NCI-H446 (cell line): ENCODE measurements around the gene EFNA2.
A peak's percentile ranks its signal among the peaks of the same experiment; 100 is the strongest.

ENCODE experiments used
- DNase-seq, 2 experiments: peaks; one replicate each; lab custom pipeline; 2025; lab: John Stamatoyannopoulos, UW

The EFNA2 gene

DNA sequence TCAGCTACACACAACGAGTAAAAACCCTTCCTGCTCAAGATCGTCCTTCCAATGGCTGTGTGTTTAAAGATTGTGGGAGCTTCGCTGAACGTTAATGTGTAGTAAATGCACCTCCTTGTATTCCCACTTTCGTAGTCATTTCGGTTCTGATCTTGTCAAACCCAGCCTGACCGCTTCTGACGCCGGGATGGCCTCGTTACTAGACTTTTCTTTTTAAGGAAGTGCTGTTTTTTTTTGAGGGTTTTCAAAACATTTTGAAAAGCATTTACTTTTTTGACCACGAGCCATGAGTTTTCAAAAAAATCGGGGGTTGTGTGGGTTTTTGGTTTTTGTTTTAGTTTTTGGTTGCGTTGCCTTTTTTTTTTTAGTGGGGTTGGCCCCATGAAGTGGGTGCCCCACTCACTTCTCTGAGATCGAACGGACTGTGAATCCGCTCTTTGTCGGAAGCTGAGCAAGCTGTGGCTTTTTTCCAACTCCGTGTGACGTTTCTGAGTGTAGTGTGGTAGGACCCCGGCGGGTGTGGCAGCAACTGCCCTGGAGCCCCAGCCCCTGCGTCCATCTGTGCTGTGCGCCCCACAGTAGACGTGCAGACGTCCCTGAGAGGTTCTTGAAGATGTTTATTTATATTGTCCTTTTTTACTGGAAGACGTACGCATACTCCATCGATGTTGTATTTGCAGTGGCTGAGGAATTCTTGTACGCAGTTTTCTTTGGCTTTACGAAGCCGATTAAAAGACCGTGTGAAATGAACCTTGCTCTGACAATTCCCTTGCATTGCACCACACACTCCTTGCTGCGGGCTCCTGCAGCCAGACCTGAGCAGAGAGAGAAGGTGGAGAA lies 13.0 kb upstream of the EFNA2 start:
- no peak for DNase-seq

DNA sequence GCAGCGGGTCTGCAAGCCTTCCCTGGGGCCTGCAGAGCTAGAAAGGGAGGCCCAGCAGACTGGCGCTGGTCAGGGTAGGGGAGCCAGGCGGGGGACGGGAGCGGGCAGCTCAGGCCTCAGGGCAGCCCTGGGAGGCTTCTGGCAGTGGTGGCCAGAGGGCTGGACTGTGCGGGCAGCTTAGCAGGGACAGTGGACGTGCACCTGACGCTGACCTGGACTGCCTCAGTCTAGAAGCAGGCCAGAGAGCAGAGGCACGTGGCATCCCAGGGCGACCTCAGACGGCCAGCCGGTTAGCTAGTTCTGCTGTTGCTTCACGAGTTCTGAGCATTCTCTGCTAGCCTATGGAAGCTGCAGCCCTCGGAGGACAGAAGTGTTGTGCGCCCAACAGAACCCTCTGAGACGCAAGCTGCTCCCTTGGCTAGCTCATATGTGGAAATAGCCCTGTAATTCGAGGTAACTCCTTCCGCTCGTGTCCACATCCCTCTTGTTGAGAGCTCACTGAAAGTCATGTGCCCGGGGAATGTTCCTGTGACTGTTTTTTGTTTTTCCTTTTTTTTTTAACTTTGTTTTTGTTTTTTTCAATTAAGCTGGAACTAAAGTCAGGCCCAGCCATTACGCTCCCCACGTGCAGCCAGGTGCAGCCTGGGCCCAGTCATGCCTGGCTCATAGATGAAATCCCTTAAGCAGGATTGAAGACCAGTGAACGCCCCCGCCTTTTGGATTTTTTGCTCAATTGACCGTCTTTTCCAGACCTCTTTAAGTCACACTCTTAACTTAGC lies 12.2 kb upstream of the EFNA2 start:
- DNase-seq, result no peak

DNA sequence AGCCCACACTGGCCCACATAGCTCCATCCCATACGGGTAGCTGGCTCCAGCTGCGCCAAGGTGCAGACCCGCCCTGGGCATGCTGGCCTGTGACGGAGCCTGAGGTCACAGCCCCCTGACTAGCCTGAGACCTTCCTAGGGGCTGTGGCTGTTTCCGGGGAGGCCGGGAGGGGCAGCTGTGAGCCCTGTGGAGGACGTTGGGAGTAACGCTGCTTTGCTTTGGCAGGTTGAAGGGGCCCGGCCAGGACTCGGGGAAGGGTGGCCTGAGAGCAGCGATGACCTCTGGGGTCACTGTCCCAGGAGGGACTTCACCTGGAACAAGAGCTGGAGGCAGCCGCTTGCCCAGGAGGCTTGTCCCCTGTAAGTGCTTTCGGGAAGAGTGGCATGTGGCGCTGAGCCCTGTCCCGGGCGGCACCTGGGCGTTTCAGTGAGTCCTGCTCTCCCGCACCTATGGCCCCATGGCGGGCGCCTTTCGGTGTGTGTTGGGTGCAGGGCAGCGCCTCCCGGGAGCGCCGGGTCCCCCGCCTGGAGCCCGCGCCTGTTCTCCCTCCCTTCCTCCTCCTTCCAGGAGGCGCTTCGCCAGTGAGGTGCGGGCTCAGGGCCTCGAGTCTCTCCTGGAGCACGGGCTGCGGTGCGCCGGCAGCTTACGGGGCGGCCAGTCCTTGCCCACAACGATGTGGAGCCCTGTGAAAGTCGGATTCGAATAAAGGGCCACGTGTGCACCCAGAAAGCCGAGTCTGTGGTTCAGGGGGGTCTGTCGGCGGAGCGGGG lies 11.4 kb upstream of the EFNA2 start:
- DNase-seq, result no peak

DNA sequence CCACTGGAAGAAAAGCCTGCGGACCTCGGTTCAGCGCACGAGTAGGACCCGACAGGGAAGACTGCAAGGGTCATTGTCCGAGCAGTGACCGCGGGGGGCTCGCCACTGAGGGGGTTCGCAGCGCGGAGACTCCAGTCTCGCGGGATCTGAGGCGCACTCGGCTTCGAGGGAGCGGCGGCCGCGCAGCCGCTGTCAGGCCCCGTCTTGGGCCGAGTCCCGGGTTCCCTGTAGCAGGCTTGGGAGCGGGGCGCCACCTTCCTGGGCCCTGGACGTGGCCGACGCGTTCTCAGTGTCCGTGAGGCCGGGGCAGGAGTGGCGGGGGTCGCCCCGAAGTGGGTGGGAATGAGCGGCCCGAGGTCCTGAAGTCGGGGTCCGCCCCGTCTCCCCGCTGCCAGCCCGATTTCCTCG lies 10.8 kb upstream of the EFNA2 start:
- DNase-seq, result peak in 1 of 2 experiments; percentile 60

DNA sequence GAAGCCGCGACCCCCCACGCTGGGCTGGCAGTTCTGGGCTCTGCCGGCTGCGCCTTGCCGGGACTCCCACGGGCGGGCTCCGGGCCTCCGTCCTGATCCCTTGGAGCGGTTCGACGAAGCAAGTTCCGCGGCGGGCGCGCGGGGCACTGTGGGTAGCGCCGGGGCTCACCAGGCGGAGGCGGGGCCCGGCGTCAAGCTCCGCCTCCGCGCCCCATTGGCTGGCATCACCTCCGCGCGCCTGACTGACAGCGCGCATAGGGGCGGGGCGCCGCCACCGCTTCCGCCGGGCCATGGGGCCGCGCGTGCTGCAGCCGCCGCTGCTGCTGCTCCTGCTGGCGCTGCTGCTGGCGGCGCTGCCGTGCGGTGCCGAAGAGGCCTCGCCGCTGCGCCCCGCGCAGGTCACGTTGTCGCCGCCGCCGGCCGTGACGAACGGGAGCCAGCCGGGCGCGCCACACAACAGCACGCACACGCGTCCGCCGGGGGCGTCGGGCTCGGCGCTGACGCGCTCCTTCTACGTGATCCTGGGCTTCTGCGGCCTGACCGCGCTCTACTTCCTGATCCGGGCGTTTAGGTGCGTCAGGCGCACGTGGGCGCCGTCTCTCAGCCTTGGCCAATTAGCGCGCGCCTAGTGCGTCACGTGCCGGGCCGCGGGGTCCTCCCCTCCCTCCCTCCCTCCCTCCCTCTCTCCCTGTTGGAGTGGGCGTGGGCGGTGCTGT lies 10.3 kb upstream of the EFNA2 start, which contains the start of gene FAM174C:
Gene FAM174C, plus strand, starts transcription at position 271 of the 716 bp plus-strand sequence. Its CDS starts 20 bp downstream, at position 291.
- peak; percentile 97 to 99 for DNase-seq

DNA sequence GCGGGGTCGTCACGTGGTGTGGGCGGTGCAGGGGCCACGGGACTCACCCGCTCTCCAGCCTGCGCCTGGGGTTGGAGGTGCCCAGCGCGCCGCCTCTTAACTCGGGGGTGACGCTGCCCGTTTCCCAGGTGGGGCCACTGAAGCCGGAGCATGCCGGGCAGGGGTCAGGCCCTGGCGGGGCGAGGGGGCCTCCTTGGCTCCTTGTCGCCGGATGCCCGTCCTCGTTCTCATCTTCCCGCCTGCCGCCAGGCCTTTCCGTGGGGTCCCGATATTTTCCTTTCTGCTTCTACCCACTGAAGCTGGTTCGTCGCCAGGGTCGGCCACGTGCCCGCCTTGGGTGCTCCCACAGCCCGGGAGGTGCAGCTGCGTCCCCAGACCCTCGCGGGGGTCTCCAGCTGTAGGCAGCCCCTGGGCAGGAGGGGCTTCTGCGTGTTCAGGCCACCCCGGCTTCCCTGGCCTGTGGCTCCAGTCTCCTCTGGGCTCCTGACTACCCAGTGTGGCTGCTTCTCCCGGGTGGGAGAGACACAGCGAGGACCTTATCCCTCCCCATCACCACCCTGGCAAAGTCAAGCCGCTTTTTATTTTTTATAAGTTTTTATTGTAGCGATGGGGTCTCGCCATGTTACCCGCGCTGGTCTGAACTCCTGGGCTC lies 9.6 kb upstream of the EFNA2 start:
- DNase-seq, result no peak

DNA sequence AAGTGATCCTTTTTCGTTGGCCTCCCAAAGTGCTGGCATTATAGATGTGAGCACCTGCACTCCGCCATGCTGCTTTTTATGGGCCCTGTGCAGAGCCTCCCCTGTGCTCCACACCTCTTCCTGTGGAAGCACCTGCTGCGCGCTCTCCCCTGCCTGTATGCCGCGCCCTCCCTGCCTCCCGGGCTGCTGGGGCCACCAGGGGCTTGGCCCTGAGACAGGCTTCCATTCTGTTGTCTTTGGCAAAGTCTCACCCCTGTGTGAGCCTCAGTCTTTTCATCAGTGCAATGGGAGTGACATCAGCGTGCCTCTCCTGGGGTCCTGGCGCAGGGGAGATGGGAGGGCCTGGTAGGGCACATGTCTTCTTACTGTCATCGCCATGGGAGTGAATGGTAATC lies 9.0 kb upstream of the EFNA2 start:
- DNase-seq, result no peak

DNA sequence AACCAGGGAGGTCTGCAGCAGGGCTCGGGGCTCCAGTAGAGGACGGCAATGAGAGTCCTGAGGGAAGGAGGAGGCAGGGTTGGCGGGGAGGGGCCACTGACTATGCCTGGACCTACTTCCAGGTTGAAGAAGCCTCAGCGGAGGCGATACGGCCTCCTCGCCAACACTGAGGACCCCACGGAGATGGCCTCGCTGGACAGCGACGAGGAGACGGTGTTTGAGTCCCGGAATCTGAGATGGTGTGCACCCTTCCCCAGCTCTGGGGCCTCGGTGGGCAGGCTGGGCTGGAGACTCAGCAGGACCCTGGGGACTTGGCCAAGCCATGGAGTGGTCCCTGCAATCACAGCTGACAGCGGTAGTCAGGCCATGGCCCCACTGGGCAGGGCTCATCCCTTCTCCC lies 8.6 kb upstream of the EFNA2 start:
- DNase-seq, result no peak

DNA sequence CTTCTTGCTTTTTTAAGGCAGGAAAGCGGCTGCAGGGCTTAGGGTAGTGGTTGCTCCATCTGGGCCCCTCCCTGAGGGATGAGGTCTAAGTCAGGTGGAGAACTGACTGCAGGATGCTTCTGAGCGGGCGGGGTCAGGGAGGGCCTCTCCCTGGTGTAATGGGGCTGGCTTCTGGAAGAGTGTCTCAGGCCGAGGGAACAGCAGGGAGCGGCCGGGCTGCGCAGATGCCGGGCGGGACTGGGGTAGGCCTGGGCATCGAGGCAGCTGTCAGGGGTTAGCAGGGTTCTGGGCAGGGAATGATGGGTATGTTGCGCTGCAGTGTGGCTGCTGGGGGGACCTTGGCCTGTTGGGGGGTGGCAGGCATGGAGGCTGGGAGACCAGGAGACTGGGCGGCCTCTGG lies 7.6 kb upstream of the EFNA2 start:
- no peak for DNase-seq

DNA sequence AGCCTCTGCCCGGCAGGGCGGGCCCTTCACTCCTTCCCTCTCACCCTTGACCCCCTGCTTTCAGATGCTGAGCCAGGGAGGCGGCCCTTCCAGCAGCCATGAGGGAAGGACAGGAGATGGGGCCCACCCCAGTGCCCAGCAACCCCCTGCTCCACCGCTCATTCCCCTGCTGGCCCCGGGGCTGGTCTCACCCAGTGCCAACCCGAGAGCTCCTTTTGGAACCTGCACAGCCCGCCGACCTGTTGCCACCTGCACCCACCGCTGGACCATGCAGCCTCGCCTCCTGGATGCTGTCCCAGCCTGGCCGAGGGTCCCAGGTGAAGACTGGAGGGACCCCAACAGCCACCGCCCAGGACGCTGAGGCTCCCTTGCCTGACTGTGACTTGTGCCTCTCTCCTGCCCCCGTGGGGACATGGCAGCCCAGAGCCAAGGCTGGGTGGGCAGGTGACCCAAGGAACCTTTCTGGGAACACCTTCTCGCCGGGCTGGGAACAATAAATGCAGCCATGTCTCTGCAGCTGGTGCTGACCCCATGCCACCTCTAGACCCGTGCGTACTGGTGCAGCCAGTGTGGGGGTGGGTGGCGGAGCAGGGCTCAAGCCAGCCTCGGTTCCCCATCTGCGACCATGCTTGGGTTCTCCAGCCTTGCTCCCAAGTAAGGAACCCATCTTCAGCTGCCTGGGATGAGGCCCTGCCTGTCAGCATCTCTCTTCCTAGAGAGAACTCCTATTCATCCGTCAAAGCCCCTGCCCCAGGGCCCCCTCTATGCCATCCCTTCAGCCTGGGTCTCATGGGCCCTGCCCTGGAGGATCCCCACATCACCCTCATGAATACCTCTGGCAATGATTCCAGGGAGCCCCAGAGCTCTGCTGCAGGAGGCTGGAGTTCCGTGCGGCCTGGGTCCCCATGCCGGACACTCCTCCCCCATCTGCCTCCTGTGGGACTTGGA lies 6.7 kb upstream of the EFNA2 start:
- no peak for DNase-seq

DNA sequence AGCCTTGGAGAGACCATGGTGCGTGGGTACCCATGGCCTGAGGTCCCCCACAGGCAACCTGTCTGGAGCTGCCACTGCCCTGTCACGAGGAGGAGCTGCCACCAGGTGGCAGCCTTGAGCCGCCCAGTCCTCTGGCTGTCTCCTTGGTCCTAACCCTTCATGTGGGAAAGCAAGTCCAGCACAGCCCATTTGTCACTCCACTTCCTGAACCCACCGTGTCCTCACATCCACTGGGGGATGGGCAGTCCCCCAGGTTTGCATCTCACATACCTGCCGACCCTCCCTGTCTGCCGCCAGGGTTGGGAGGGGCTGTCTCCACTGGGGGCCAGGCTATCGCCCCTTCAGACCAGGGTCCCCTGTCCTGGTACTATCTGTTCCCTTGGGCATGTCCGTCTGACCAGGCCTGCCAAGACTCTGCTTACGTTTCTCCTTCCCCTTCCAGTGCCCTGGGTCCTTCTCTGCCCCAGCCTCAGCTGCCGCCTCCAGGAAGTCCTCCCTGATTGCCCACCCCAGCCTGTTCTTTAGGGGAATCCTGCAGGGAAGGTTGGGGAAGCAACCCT lies 5.8 kb upstream of the EFNA2 start:
- peak; percentile 87 to 89 for DNase-seq

DNA sequence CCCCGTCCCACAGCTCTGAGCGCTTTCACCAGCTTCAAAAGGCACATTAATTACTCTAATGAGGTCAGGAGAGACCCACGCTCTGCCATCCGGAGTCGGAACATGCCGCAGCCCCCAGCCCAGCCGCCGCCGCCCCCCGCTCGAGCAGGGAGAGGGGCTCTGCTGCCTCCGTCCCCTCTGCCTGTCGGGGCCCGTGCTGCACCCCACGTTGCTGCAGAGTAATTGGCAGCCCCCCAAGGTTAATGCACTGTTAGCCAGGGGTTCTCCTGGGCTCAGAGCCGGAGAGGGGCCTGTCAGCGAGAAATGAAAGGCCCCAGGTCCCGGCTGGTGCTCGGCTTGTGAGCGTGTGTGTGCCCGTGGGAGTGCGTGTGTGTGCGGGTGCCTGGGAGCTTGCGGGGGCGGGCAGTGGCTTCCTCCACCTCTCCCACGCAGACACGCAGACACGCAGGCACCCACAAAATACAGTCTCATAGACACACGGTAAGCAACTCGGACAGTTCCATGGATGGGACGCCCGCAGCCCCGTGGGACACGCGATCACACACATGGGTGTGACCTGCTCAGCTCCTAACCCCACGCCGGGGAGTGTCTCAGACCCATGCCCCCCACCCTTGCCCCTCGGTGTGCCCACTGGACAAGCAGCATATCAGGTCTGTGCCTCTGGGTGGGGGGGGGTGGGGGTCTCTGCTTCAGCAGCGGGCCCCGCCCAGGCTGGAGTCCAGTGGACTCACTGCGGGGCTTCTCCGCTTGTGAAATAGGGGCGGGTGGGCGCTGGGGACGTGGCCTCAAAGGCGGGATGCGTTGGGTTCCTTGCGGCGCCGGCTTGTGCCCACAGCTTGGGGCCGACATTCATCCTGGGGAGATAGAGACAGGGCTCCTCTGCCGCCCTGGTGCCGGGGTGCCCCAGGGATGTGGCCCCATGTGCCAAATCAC lies 4.8 kb upstream of the EFNA2 start:
- no peak for DNase-seq

DNA sequence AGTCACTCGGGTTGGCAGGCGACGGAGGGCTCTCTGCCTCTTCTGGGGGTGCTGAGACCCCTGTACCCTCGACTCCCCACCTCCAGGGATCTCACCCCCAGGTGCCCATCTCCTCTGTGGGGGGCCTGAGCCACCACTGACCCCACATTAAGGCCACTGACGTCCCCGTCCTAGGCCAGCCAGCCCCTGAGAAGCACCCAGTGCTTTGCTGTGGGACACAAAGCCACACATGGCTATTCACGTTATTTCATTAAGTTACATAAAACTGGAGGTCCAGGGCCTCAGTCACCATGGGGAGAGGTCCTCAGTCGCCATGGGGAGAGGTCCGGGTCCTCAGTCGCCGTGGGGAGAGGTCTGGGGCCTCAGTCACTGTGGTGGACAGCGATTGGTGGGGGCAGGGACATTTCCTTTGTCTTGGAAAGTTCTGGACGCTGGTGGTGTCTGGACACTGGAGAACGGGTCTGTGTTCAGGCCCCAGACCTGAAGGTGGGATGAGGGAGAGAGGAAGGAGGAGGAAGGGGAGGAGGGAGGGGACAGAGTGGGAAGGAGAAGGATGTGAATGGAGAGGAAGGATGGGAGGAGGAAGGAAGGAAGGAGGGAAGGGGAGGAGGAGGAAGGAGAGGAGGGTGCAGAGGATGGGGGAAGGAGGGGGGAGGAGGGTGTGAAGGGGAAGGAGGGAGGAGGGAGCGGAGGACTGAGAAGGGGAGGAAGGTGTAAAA lies 3.9 kb upstream of the EFNA2 start:
- no peak for DNase-seq

DNA sequence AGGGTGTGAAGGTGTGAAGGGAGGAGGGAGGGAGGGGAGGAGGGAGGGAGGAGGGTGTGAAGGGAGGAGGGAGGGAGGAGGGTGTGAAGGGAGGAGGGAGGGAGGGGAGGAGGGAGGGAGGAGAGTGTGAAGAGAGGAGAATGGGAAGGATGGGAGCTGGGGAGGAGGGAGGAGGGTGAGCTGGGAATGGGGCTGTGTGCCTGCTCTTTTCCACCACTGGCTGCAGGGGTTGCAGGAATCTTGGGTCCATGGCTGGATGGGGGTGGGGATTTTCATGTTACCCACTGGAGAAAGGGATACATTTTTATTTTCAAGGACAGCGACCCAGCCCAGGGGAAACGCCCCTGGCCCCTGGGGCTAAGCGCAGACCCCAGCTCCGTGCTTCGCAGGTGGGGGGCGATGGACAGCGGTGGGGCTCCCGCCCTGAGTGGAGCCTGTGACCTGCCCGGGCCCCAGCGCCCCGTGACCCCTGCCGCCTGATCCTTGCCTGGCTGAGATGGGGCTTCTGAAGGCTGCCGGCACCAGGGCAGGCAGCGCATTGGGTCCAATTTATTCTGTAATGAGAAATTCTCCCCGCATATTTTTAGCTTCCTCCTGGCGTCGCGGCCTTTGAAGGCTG lies 3.0 kb upstream of the EFNA2 start:
- DNase-seq, result no peak

DNA sequence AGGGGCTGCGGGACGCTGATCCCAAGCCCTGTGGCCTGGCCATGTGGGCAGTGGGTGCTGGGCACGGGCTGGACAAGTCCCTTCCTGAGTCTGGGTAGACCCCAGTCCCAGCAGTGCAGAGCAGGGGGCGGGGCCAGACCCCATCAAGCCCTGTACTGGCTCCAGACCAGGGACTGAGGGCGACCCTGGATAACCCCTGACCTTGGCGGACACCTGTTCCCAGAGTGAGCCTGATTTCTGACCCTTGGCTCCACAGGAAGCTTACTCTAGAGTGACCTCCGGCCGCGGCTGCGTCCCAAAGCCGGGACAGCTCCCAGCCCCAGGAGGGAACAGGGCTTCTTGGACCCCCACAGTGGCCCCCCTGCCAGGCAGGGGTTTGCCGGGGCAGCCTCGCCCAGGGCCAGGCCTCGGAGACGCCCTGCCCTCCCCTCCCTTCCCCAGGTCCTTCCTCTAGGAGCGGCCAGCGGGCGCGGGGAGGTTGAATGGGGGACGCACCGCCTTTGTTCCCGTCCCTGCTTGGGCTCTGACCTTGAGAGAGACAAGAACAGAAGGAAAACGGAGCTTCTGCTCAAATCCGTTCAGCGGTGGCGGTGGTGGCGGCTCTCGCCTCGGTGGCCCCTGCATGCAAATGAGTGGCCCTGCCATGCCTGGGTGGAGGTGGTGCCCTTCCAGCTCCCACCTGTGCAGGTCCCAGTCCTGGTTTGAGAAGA lies 2.3 kb upstream of the EFNA2 start:
- no peak for DNase-seq

DNA sequence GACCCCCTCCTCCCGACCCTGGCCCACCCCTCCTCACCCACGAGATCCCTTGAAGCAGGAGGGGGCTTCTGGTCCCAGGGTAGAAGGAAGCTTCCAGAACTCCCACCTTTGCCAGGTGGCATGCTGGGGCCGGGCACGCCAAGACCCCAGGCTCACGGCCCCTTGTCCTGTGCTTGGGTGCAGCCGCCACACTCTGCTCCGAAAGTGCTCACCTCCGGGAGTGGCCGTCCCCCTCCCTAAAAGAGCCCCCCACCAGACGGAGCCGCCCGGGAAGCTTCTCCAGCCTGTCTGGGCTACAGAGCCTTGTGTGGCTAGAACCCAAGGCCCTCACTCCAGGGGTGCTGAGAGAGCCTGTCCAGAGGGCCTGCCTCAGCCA lies 1.8 kb upstream of the EFNA2 start:
- DNase-seq, result no peak
